Sigmoid colon (tissue), 7 donors: Measurements from ENCODE around the gene HENMT1. TPM values are rescaled to one million over a fixed set of nuclear protein-coding genes. Genes with fewer than 3 reads are reported as not detected.

Experiments
- DNase-seq: peaks from one replicate; pipeline ENCODE4 v3.0.0-alpha.2; 2019
- H3K27ac ChIP-seq, 4 donors: fragments of 200-600 bp; sonication (generic); one replicate each; pipeline ENCODE4 v1.5.1; 2016 to 2019; ENCODE audit warnings: mild to moderate bottlenecking in 1 of 4
- H3K27me3 ChIP-seq, 3 donors: fragments of 200-600 bp; sonication (generic); one replicate each; pipeline ENCODE4 v1.5.1; 2019; ENCODE audit warnings: mild to moderate bottlenecking in 1 of 3
- H3K36me3 ChIP-seq, 4 donors: fragments of 200-600 bp; sonication (generic); one replicate each; pipeline ENCODE4 v1.5.1; 2016 to 2019
- H3K4me1 ChIP-seq, 4 donors: fragments of 200-600 bp; sonication (generic); one replicate each; pipeline ENCODE4 v1.5.1; 2017 to 2019
- H3K4me3 ChIP-seq, 4 donors: fragments of 200-600 bp; sonication (generic); one replicate each; pipeline ENCODE4 v1.5.1; 2017 to 2019; ENCODE audit warnings: mild to moderate bottlenecking in 2 of 4, moderate library complexity in 1 of 4
- H3K9me3 ChIP-seq, 4 donors: fragments of 200-600 bp in 3 of 4; sonication (generic) in 3 of 4; one replicate each; pipeline versions ENCODE4 v1.5.1 to v1.6.1; 2013 to 2019
- EP300 ChIP-seq, 4 donors: sonication (generic); formaldehyde crosslinking; IDR thresholded peaks; one replicate each; pipeline ENCODE4 v1.6.1; 2017; ENCODE audit warnings: antibody characterized with exemption in 4 of 4
- POLR2A ChIP-seq, 2 donors: fragments of 450-650 bp; IDR thresholded peaks; one replicate each; pipeline ENCODE4 v1.6.1; 2016; ENCODE audit warnings: antibody characterized with exemption in 2 of 2, mild to moderate bottlenecking in 2 of 2, moderate library complexity in 2 of 2
- POLR2AphosphoS5 ChIP-seq, 4 donors: sonication (generic); formaldehyde crosslinking; IDR thresholded peaks; one replicate each; pipeline ENCODE4 v1.6.1; 2017; ENCODE audit warnings: antibody characterized with exemption in 4 of 4
- WGBS, 2 donors: extraction: QIAGEN DNeasy Blood & Tissue Kit; methylation state at CpG; one replicate each; pipeline ENCODE4 v1.1.7; 2013; 5-methylcytosine and 5-hydroxymethylcytosine counted together
- intact Hi-C: fragments of 100-400 bp; cut with DNase I; formaldehyde crosslinking; loops from one replicate; pipeline ENCODE4 v1.15.1; 2023
- polyA plus RNA-seq, 3 donors: library from polyadenylated mRNA; stranded (reverse); fragments of 200-250 nt; gene quantifications; one replicate each; pipeline ENCODE4 v1.2.3, GENCODE V29; 2013
- total RNA-seq, 4 donors: library from RNA; depleted of rRNA; stranded (reverse); fragments of >200 nt; gene quantifications; one replicate each; pipeline ENCODE4 v1.1.0, GENCODE V29; 2016
- TF ChIP-seq, protein P1 (sequence below), 4 experiments: fragments of 450-650 bp in 3 of 4; fragments of 200-600 bp in 1 of 4; IDR thresholded peaks; one replicate each; pipeline ENCODE4 v1.5.1; 2016 to 2019; ENCODE audit warnings: antibody characterized with exemption in 4 of 4, mild to moderate bottlenecking in 3 of 4, moderate library complexity in 2 of 4
- donor health status: healthy with polysubstance abuse.
- donor health status: Bipolar disorder and iron deficiency.
- donor health status: healthy.

HENMT1 gene
- total and polyA plus RNA-seq, 7 donors, result 2.2 to 13.6 (median 3.9) TPM

DNA sequence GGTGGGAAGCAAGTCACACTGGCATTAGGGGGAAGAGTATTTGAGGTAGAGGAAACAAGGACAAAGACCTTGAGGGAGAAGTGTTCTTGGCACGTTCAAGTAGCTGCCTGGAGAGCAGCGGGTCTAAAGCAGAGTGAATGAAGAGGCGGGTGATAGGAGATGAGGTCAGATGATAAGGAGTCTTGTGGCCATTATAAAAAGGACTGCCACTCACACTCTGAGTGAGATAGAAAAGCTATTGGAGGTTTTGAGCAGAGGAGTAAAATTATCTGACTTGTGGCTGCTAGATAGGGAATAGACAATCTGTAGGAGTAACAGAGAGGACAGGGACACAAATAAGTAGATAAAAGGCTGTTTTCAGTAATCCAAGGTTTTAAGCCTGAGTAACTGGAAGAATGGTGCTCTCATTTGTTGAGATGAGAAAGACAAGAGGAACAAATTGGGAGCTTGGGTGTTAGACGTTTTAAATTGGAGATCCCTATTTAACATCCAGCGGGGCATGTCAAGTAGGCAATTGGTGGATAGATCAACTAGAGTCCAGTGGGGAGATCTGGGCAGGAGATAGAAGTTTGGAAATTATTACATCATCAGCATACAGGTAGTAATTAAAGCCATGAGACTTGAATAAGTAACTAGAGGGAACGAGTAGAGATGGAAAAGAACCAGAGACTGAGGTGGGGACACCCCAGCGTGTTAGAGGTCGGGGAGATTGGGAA lies 43.7 kb downstream of the HENMT1 start:
- TF ChIP-seq, protein P1, sequence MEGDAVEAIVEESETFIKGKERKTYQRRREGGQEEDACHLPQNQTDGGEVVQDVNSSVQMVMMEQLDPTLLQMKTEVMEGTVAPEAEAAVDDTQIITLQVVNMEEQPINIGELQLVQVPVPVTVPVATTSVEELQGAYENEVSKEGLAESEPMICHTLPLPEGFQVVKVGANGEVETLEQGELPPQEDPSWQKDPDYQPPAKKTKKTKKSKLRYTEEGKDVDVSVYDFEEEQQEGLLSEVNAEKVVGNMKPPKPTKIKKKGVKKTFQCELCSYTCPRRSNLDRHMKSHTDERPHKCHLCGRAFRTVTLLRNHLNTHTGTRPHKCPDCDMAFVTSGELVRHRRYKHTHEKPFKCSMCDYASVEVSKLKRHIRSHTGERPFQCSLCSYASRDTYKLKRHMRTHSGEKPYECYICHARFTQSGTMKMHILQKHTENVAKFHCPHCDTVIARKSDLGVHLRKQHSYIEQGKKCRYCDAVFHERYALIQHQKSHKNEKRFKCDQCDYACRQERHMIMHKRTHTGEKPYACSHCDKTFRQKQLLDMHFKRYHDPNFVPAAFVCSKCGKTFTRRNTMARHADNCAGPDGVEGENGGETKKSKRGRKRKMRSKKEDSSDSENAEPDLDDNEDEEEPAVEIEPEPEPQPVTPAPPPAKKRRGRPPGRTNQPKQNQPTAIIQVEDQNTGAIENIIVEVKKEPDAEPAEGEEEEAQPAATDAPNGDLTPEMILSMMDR (IDR thresholded peaks at IDR 0.05), result no peak
- TF ChIP-seq POLR2AphosphoS5 (IDR thresholded peaks at IDR 0.05) (no peak), POLR2A (IDR thresholded peaks at IDR 0.05) (no peak), EP300 (IDR thresholded peaks at IDR 0.05) (no peak)
- 92 to 93% methylated on average over 8 of the region's 8 CpGs for WGBS, 2 donors
- Histone ChIP-seq H3K27ac (no peak overlapping the region), H3K4me1 (no peaks in the 10 kb centered on the region), H3K4me3 (no peak overlapping the region), H3K27me3 (no peaks in the 10 kb centered on the region), H3K36me3 (peaks cover 0 to 21% (median 0%) of the 10 kb centered on the region in 4 donors), H3K9me3 (no peaks in the 10 kb centered on the region)
- DNase-seq, result no peak
- intact Hi-C loops, result no loop called here

DNA sequence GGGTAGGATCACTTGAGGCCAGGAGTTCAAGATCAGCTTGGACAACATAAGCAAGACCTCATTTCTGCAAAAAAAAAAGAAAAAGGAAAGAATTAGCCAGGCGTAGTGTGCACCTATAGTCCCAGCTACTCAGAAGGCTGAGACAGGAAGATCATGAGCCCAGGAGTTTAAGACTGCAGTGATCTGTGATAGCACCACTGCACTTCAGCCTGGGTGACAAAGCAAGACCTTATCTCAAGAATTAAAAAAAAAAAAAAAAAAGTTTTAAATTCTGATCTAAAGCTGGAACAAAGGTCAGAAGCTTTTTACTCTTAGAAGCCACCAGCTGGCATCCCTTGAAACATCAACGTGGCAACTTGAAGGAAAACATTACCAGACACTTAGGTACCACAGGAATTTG lies 45.3 kb downstream of the HENMT1 start:
- TF ChIP-seq EP300 (IDR thresholded peaks at IDR 0.05) (no peak), POLR2A (IDR thresholded peaks at IDR 0.05) (no peak), POLR2AphosphoS5 (IDR thresholded peaks at IDR 0.05) (no peak)
- DNase-seq, result no peak
- H3K36me3 ChIP-seq, result peaks cover 0 to 27% (median 0%) of the 10 kb centered on the region in 4 donors
- no peaks in the 10 kb centered on the region for H3K4me1 ChIP-seq
- H3K4me3 ChIP-seq, result no peak overlapping the region
- WGBS, 2 donors, result 44 to 67% methylated on average over 2 of the region's 2 CpGs
- H3K27me3 ChIP-seq, result no peaks in the 10 kb centered on the region
- intact Hi-C loops, result no loop called here
- no peaks in the 10 kb centered on the region for H3K9me3 ChIP-seq
- H3K27ac ChIP-seq, result no peak overlapping the region

DNA sequence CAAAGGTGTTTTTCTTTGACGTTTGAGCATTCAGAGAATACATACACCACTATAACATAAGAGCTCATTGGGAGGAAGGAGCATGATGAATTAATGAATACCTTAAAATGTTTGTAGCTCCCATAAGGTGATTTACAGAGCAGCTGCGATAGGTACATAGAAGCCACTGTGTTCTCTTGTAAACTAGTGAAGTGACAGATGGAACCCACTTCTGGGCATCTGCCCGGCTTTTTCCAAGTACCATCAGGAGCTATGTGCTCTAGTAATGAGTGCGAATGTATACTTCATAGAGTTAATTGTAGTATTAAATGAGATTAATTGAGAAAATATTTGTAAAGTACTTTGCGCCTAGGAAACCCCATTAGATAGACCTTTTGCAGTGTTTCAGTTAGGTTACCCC lies 48.4 kb downstream of the HENMT1 start:
- WGBS, 2 donors, result 85 to 92% methylated on average over 5 of the region's 5 CpGs
- Histone ChIP-seq H3K27ac (no peak overlapping the region), H3K4me3 (no peak overlapping the region), H3K36me3 (peaks cover 0 to 27% (median 0%) of the 10 kb centered on the region in 4 donors), H3K9me3 (no peaks in the 10 kb centered on the region), H3K4me1 (peaks cover 0 to 10% (median 4%) of the 10 kb centered on the region in 4 donors), H3K27me3 (no peaks in the 10 kb centered on the region)
- no peak for TF ChIP-seq EP300 (IDR thresholded peaks at IDR 0.05)
- TF ChIP-seq, protein P1 (IDR thresholded peaks at IDR 0.05), result no peak
- DNase-seq, result no peak
- intact Hi-C loops, result no loop called here

DNA sequence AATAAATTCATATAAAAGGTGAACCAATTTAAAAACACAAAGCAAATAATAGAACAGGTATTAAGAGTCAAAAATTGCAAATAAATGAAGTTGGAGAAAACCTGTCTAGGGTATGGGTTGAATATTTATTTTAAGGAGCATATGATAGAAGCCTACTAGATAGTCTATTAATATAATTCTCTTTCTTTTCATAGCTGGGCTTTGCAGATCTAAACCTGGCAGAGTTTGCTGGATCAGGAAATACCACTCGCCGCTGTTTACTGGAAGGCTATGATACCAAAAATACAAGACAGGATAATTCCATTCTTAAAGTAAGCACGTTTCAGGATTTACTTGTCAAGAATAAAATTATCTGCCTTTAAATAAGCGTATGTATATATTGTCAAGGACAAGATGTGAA lies 48.9 kb downstream of the HENMT1 start:
- peaks cover 0 to 10% (median 4%) of the 10 kb centered on the region in 4 donors for H3K4me1 ChIP-seq
- no peaks in the 10 kb centered on the region for H3K9me3 ChIP-seq
- intact Hi-C loops, result no loop called here
- H3K27ac ChIP-seq, result no peak overlapping the region
- peaks cover 0 to 27% (median 0%) of the 10 kb centered on the region in 4 donors for H3K36me3 ChIP-seq
- DNase-seq, result no peak
- 78 to 93% methylated on average over 4 of the region's 4 CpGs for WGBS, 2 donors
- no peak overlapping the region for H3K4me3 ChIP-seq
- H3K27me3 ChIP-seq, result no peaks in the 10 kb centered on the region
- TF ChIP-seq POLR2A (IDR thresholded peaks at IDR 0.05) (no peak), POLR2AphosphoS5 (IDR thresholded peaks at IDR 0.05) (no peak), EP300 (IDR thresholded peaks at IDR 0.05) (no peak)
- TF ChIP-seq, protein P1 (IDR thresholded peaks at IDR 0.05), result no peak

DNA sequence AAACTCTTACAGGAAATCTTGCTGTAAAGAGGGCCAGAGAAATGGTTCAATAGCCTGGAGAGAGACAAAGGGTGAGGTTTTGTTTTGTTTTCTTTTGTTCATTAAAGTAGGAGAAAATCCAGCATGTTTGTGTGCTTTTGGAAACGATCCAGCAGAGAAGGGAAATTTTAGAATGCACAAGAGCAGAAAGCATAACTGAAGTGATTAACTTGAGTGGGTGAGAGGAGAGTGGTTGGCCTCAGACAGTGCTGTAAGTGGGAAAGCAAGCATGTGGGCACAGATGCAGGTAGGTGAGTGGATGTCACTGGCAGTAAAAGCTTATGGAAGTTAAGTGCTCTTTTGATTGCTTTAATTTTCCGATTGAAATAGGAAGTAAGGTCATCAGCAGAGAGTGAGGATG lies 50.8 kb downstream of the HENMT1 start:
- intact Hi-C loops, result no loop called here
- WGBS, 2 donors, result 69 to 82% methylated on average over 2 of the region's 2 CpGs
- no peaks in the 10 kb centered on the region for H3K27me3 ChIP-seq
- H3K4me3 ChIP-seq, result no peak overlapping the region
- peaks cover 0 to 19% (median 0%) of the 10 kb centered on the region in 4 donors for H3K36me3 ChIP-seq
- H3K4me1 ChIP-seq, result peaks cover 0 to 10% (median 4%) of the 10 kb centered on the region in 4 donors
- no peak overlapping the region for H3K27ac ChIP-seq
- TF ChIP-seq EP300 (IDR thresholded peaks at IDR 0.05) (no peak), POLR2AphosphoS5 (IDR thresholded peaks at IDR 0.05) (no peak), POLR2A (IDR thresholded peaks at IDR 0.05) (no peak)
- TF ChIP-seq, protein P1 (IDR thresholded peaks at IDR 0.05), result no peak
- DNase-seq, result no peak
- H3K9me3 ChIP-seq, result no peaks in the 10 kb centered on the region
